AG08396 (cell line): Measurements from ENCODE around the gene METTL5.
"Not testable (repeated sequence)": the region's sequence is repeated elsewhere in the genome, so short reads cannot be mapped to it uniquely, and the experiment has no call there.

Experiments
- DNase-seq: peaks from one replicate; pipeline ENCODE4 v3.0.0; 2012; ENCODE audit warnings: low spot score, mixed read lengths

METTL5 gene

GRCh38 chr2:169824373-169825333 lies at the start of gene METTL5:
METTL5 (minus strand) TSS chr2:169824905; CDS start chr2:169824597, 308 bp downstream.
- DNase-seq = peak; percentile 91

- DNase-seq = no peak
Measured at GRCh38 chr2:169871994-169872393, 47.3 kb upstream of the METTL5 start.

- DNase-seq = not testable (repeated sequence)
Measured at GRCh38 chr2:169871369-169871768, 46.7 kb upstream of the METTL5 start.

- no peak for DNase-seq
Measured at GRCh38 chr2:169868951-169869350, 44.2 kb upstream of the METTL5 start.

- DNase-seq = no peak
Measured at GRCh38 chr2:169867579-169867978, 42.9 kb upstream of the METTL5 start.

- DNase-seq = not testable (repeated sequence)
Measured at GRCh38 chr2:169866230-169866629, 41.5 kb upstream of the METTL5 start.

GRCh38 chr2:169865492-169865891 lies 40.8 kb upstream of the METTL5 start:
- DNase-seq = no peak

GRCh38 chr2:169862816-169863215 lies 38.1 kb upstream of the METTL5 start:
- DNase-seq = no peak

- DNase-seq = no peak
Measured at GRCh38 chr2:169860149-169860548, 35.4 kb upstream of the METTL5 start.

- no peak for DNase-seq
Measured at GRCh38 chr2:169859423-169859822, 34.7 kb upstream of the METTL5 start.

GRCh38 chr2:169855281-169856258 lies 30.9 kb upstream of the METTL5 start:
- DNase-seq = not testable (repeated sequence)

- no peak for DNase-seq
Measured at GRCh38 chr2:169853041-169853668, 28.4 kb upstream of the METTL5 start.

- DNase-seq = no peak
Measured at GRCh38 chr2:169849710-169850109, 25.0 kb upstream of the METTL5 start.

GRCh38 chr2:169848959-169849693 lies 24.4 kb upstream of the METTL5 start:
- not testable (repeated sequence) for DNase-seq

- DNase-seq = no peak
Measured at GRCh38 chr2:169845016-169845415, 20.3 kb upstream of the METTL5 start.

GRCh38 chr2:169841625-169842024 lies 16.9 kb upstream of the METTL5 start:
- not testable (repeated sequence) for DNase-seq

GRCh38 chr2:169840747-169841142 lies 16.0 kb upstream of the METTL5 start:
- DNase-seq = no peak

- no peak for DNase-seq
Measured at GRCh38 chr2:169839954-169840746, 15.4 kb upstream of the METTL5 start.

- DNase-seq = no peak
Measured at GRCh38 chr2:169838743-169839489, 14.2 kb upstream of the METTL5 start.

- DNase-seq = no peak
Measured at GRCh38 chr2:169834401-169834800, 9.7 kb upstream of the METTL5 start.
